H1 (cell line): Measurements from ENCODE around the gene NUFIP2. TPM values are rescaled to one million over a fixed set of nuclear protein-coding genes. Genes with fewer than 3 reads are reported as not detected.
A peak's percentile ranks its signal among the peaks of the same experiment; 100 is the strongest.

Experiments used
- CTCF ChIA-PET: fragments of 300-600 bp; sonication (Branson Sonifier 250); formaldehyde crosslinking; loops from one replicate; lab custom pipeline; 2021; ENCODE audit not compliant: partially characterized antibody; lab: Charles Lee
- POLR2A ChIA-PET: fragments of 300-600 bp; sonication (Branson Sonifier 250); formaldehyde crosslinking; loops from one replicate; lab custom pipeline; 2021; ENCODE audit warnings: inconsistent platforms; ENCODE audit not compliant: partially characterized antibody; lab: Charles Lee
- DNase-seq, 2 experiments: peaks; one replicate each; pipeline versions ENCODE4 v3.0.0 to v3.0.0-alpha.2; 2010 to 2022; ENCODE audit warnings: low spot score in 2 of 2, low read depth in 1 of 2, mixed read lengths in 1 of 2
- FAIRE-seq: peaks from 2 replicates; lab custom pipeline; 2011; peaks lifted over from hg19 to GRCh38; lab: Jason Lieb, UNC
- H2AFZ ChIP-seq: 2 replicates; pipeline ENCODE4 v1.8.1; 2012; ENCODE audit warnings: low read length, inconsistent platforms
- H2AK5ac ChIP-seq: 2 replicates; pipeline ENCODE4 v1.6.1; 2013; ENCODE audit warnings: low read depth, low read length
- H2BK120ac ChIP-seq: replicated peaks from 2 replicates; pipeline ENCODE3; 2013; ENCODE audit warnings: low read depth, low read length, inconsistent platforms
- H2BK12ac ChIP-seq: 2 replicates; pipeline ENCODE4 v1.6.1; 2013; ENCODE audit warnings: low read depth, low read length
- H2BK15ac ChIP-seq: 2 replicates; pipeline ENCODE4 v1.6.1; 2013; ENCODE audit warnings: low read length
- H2BK20ac ChIP-seq: 2 replicates; pipeline ENCODE4 v1.6.1; 2013; ENCODE audit warnings: low read length
- H2BK5ac ChIP-seq: 2 replicates; pipeline ENCODE4 v1.6.1; 2013; ENCODE audit warnings: low read depth, low read length
- H3K14ac ChIP-seq: 2 replicates; pipeline ENCODE4 v1.6.1; 2013; ENCODE audit warnings: inconsistent platforms; ENCODE audit not compliant: insufficient read length
- H3K18ac ChIP-seq: 2 replicates; pipeline ENCODE4 v1.6.1; 2013; ENCODE audit warnings: low read length; ENCODE audit errors: extremely low read depth
- H3K23ac ChIP-seq: 2 replicates; pipeline ENCODE4 v1.6.1; 2013; ENCODE audit warnings: inconsistent platforms; ENCODE audit not compliant: insufficient read length
- H3K23me2 ChIP-seq: 2 replicates; pipeline ENCODE4 v1.6.1; 2013; ENCODE audit warnings: low read depth, low read length
- H3K27ac ChIP-seq: 2 replicates; pipeline ENCODE4 v1.6.1; 2011; ENCODE audit warnings: low read depth, low read length, inconsistent platforms
- H3K27me3 ChIP-seq, 4 experiments: replicated peaks in 1 of 4; 1 replicate in 1 of 4; 2 replicates in 3 of 4; pipeline versions ENCODE4 v1.6.1 to v1.8.1; 2011 to 2013; ENCODE audit warnings: low read length in 3 of 4, mild to moderate bottlenecking in 3 of 4, inconsistent platforms in 2 of 4, mixed read lengths in 2 of 4, moderate library complexity in 1 of 4; ENCODE audit not compliant: control insufficient read depth in 3 of 4, insufficient read depth in 3 of 4; ENCODE audit errors: extremely low read depth in 1 of 4
- H3K36me3 ChIP-seq, 4 experiments: 2 replicates each; pipeline versions ENCODE4 v1.6.1 to v1.8.1; 2011 to 2013; ENCODE audit warnings: mild to moderate bottlenecking in 4 of 4, low read length in 3 of 4, moderate library complexity in 2 of 4, control low read depth in 1 of 4, inconsistent platforms in 1 of 4; ENCODE audit not compliant: insufficient read depth in 4 of 4, control insufficient read depth in 2 of 4
- H3K4ac ChIP-seq: replicated peaks from 2 replicates; pipeline ENCODE3; 2013; ENCODE audit warnings: low read length, low read depth, mixed read lengths, inconsistent platforms; ENCODE audit not compliant: insufficient read length
- H3K4me1 ChIP-seq, 4 experiments: replicated peaks in 1 of 4; 1 replicate in 1 of 4; 2 replicates in 3 of 4; pipeline versions ENCODE4 v1.6.1 to v1.8.1; 2011 to 2013; ENCODE audit warnings: low read length in 3 of 4, inconsistent platforms in 2 of 4, mixed read lengths in 1 of 4; ENCODE audit not compliant: insufficient read depth in 4 of 4, control insufficient read depth in 3 of 4
- H3K4me2 ChIP-seq, 2 experiments: 2 replicates each; pipeline versions ENCODE4 v1.6.1 to v1.8.1; 2011 to 2013; ENCODE audit warnings: low read depth in 2 of 2, low read length in 2 of 2, control low read depth in 1 of 2, inconsistent platforms in 1 of 2, mild to moderate bottlenecking in 1 of 2; ENCODE audit not compliant: insufficient read depth in 1 of 2
- H3K4me3 ChIP-seq, 4 experiments: fragments of 200-600, 300-600 bp in 1 of 4; sonication (generic), shearing (Covaris generic), sonication (Bioruptor Twin) in 1 of 4; 2 replicates each; pipeline versions ENCODE4 v1.5.1 to v1.8.1; 2011 to 2016; ENCODE audit warnings: low read length in 4 of 4, low read depth in 3 of 4, control low read depth in 2 of 4, inconsistent platforms in 2 of 4, mild to moderate bottlenecking in 2 of 4, mixed read lengths in 1 of 4, moderate library complexity in 1 of 4; ENCODE audit not compliant: insufficient read depth in 2 of 4; ENCODE audit errors: extremely low read depth in 1 of 4
- H3K56ac ChIP-seq: replicated peaks from 2 replicates; pipeline ENCODE3; 2013; ENCODE audit warnings: low read depth, mild to moderate bottlenecking, mixed read lengths, low read length, inconsistent platforms; ENCODE audit not compliant: insufficient read length
- H3K79me1 ChIP-seq: 2 replicates; pipeline ENCODE4 v1.6.1; 2013; ENCODE audit warnings: low read depth, low read length, control low read depth
- H3K79me2 ChIP-seq, 2 experiments: 2 replicates each; pipeline versions ENCODE4 v1.6.1 to v1.8.1; 2012 to 2013; ENCODE audit warnings: low read length in 2 of 2, mild to moderate bottlenecking in 2 of 2, inconsistent platforms in 1 of 2; ENCODE audit not compliant: insufficient read depth in 2 of 2, control insufficient read depth in 1 of 2
- H3K9ac ChIP-seq, 4 experiments: replicated peaks in 1 of 4; 1 replicate in 1 of 4; 2 replicates in 3 of 4; pipeline versions ENCODE4 v1.6.1 to v1.8.1; 2011 to 2013; ENCODE audit warnings: low read depth in 3 of 4, low read length in 3 of 4, control low read depth in 2 of 4, mild to moderate bottlenecking in 2 of 4, moderate library complexity in 2 of 4, inconsistent platforms in 1 of 4; ENCODE audit errors: extremely low read depth in 1 of 4
- H3K9me3 ChIP-seq, 2 experiments: 2 replicates each; pipeline versions ENCODE4 v1.6.1 to v1.8.1; 2012 to 2013; ENCODE audit warnings: mild to moderate bottlenecking in 2 of 2, moderate library complexity in 2 of 2, control low read depth in 1 of 2, inconsistent platforms in 1 of 2, low read depth in 1 of 2, low read length in 1 of 2, mixed read lengths in 1 of 2; ENCODE audit not compliant: insufficient read depth in 2 of 2
- H4K20me1 ChIP-seq, 2 experiments: replicated peaks in 1 of 2; 2 replicates each; pipeline versions ENCODE3 to v1.8.1; 2011 to 2013; ENCODE audit warnings: inconsistent platforms in 2 of 2, low read length in 2 of 2, mild to moderate bottlenecking in 1 of 2; ENCODE audit not compliant: insufficient read depth in 2 of 2, control insufficient read depth in 1 of 2
- H4K5ac ChIP-seq: 2 replicates; pipeline ENCODE4 v1.6.1; 2013; ENCODE audit warnings: low read length, low read depth, mixed read lengths, inconsistent platforms; ENCODE audit not compliant: insufficient read length
- H4K8ac ChIP-seq: 2 replicates; pipeline ENCODE4 v1.8.0; 2013; ENCODE audit warnings: mild to moderate bottlenecking, moderate library complexity, low read length, inconsistent platforms; ENCODE audit not compliant: insufficient read depth; ENCODE audit errors: extremely low read depth
- H4K91ac ChIP-seq: replicated peaks from 2 replicates; pipeline ENCODE3; 2013; ENCODE audit warnings: low read length, mixed read lengths, inconsistent platforms; ENCODE audit not compliant: insufficient read length
- ATF2 ChIP-seq: IDR thresholded peaks from 2 replicates; pipeline ENCODE4 v1.6.1; 2012; ENCODE audit warnings: low read length, inconsistent platforms
- CBX8 ChIP-seq: fragments of 300-800, 300-1000 bp; sonication (generic); IDR thresholded peaks from 2 replicates; pipeline ENCODE4 v1.7.1; 2016; ENCODE audit warnings: low read depth, low read length, borderline replicate concordance
- RFX5 ChIP-seq: IDR thresholded peaks from 2 replicates; pipeline ENCODE4 v1.6.1; 2011; ENCODE audit warnings: low read depth, low read length, improper control_type of control experiment, borderline replicate concordance
- TBP ChIP-seq: IDR thresholded peaks from 2 replicates; pipeline ENCODE4 v1.6.1; 2011; ENCODE audit warnings: low read depth, low read length, improper control_type of control experiment
- WGBS, 2 experiments: shearing (Covaris generic) in 1 of 2; methylation state at CpG; one replicate each; pipeline versions ENCODE4 v1.1.6 to v1.1.7; 2013 to 2015; ENCODE audit warnings: low lambda C conversion rate in 2 of 2, mixed read lengths in 2 of 2, inconsistent platforms in 1 of 2, low coverage in 1 of 2, missing lambda C conversion rate in 1 of 2; ENCODE audit not compliant: insufficient replicate concordance in 2 of 2, insufficient coverage in 1 of 2, insufficient read length in 1 of 2; ENCODE audit errors: extremely low coverage in 1 of 2, missing lambda C conversion rate in 1 of 2; 5-methylcytosine and 5-hydroxymethylcytosine counted together
- polyA plus RNA-seq, 7 experiments: library from polyadenylated mRNA; depleted of rRNA in 3 of 7; stranded (reverse) in 5 of 7; unstranded in 2 of 7; fragments of >200 nt in 5 of 7; fragments of 200-250 nt in 2 of 7; gene quantifications; 1 replicate in 5 of 7; 2 replicates in 1 of 7; 4 replicates in 1 of 7; pipeline versions ENCODE4 v1.2.1 to v1.2.3, GENCODE V29; 2011 to 2013; ENCODE audit warnings: missing spikeins in 2 of 7, mixed read lengths in 2 of 7
- total RNA-seq: library from RNA; stranded (reverse); fragmentation: NEBNext Ultra II Directional; extraction: Animal tissue kit (Norgen Biotek cat#: 25700); gene quantifications from 2 replicates; pipeline ENCODE4 v1.2.1, GENCODE V29; 2021

The NUFIP2 gene
- total and polyA plus RNA-seq, 2 of the 8 experiments (the other 6 are each of a cell fraction or from before 2014, with no cell fraction given): 65.9 to 118 TPM

GRCh38 chr17:29294580-29294900 is 592 bp upstream of the NUFIP2 start:
- H3K9me3 ChIP-seq: no peaks in the 10 kb centered on the region
- peak overlapping the region; percentile 90 to 99 (median 96) for H3K4me3 ChIP-seq
- H4K91ac ChIP-seq: no peak overlapping the region
- TF ChIP-seq CBX8 (no peak), ATF2 (no peak), TBP (no peak), RFX5 (no peak)
- TF ChIP-seq, all 59 proteins: peak for 0
- WGBS, 2 experiments: 13% methylated on average over 2 of the region's 2 CpGs; no CpG with 5 or more reads in 1 of the 2 experiments
- Histone ChIP-seq H2BK15ac (no peak overlapping the region), H2AK5ac (no peak overlapping the region), H3K23me2 (peaks cover 2% of the 10 kb centered on the region; the same call in 1 of the 2 replicates), H2BK12ac (no peak overlapping the region; the same call in 1 of the 2 replicates), H2BK5ac (peak overlapping the region; percentile 87; the same call in 1 of the 2 replicates), H3K79me2 (peaks cover 10 to 42% of the 10 kb centered on the region in 2 experiments), H3K18ac (peak overlapping the region; percentile 96; the same call in 1 of the 2 replicates), H3K27ac (peak overlapping the region; percentile 89; the same call in 1 of the 2 replicates), H2BK20ac (no peak overlapping the region), H3K4me2 (peak overlapping the region; percentile 88 to 92), H3K36me3 (peaks cover 0 to 9% (median 0%) of the 10 kb centered on the region in 4 experiments; a peak in 1 of 8 replicates), H2BK120ac (no peak overlapping the region), H2AFZ (peak overlapping the region; percentile 92), H3K4ac (no peak overlapping the region), H4K5ac (peak overlapping the region; percentile 99), H3K79me1 (no peaks in the 10 kb centered on the region), H3K56ac (peak overlapping the region; percentile 79), H3K4me1 (peaks cover 0 to 2% (median 0%) of the 10 kb centered on the region in 4 experiments; a peak in 1 of 7 replicates), H3K23ac (no peak overlapping the region), H3K27me3 (no peaks in the 10 kb centered on the region; a peak in 1 of 7 replicates), H3K9ac (peak overlapping the region in 2 of 4 experiments; percentile 79 to 97; a peak in 2 of 7 replicates), H4K20me1 (peaks cover 9 to 14% of the 10 kb centered on the region in 2 experiments), H4K8ac (no peak overlapping the region), H3K14ac (no peak overlapping the region)
- no peak for DNase-seq
- ChIA-PET POLR2A (interaction anchor here (0.6 to 7.1 kb wide), 56 partner anchors 9 to 650 kb away, joined by 3 to 83 read pairs (median 4); partner anchors contain the start of genes ANKRD13B, PHF12 and TAOK1), CTCF (interaction anchor here (0.8 kb wide), 1 partner anchor 9 kb away, joined by 3 read pairs; no protein-coding TSS in a partner anchor)
- no peak for FAIRE-seq
